ACC112 (cell line): ENCODE results near the gene CA6.
"Not testable (repeated sequence)": the region's sequence is repeated elsewhere in the genome, so short reads cannot be mapped to it uniquely, and the experiment has no call there.

ENCODE experiments used
- H2AFZ ChIP-seq: fragments of 200-600 bp; sonication (generic); one replicate; pipeline ENCODE4 v1.6.0; 2017; ENCODE audit warnings: antibody characterized with exemption, low read length; ENCODE audit not compliant: unreplicated experiment
- H3K27ac ChIP-seq: fragments of 200-600 bp; sonication (generic); 2 replicates; pipeline ENCODE4 v1.5.1; 2014; ENCODE audit warnings: low read depth, mild to moderate bottlenecking, antibody characterized with exemption, low read length, moderate library complexity
- H3K27me3 ChIP-seq: fragments of 200-600 bp; sonication (generic); 2 replicates; pipeline ENCODE4 v1.6.1; 2014; ENCODE audit warnings: mild to moderate bottlenecking, antibody characterized with exemption, low read length, moderate library complexity, mixed read lengths; ENCODE audit not compliant: insufficient read depth
- H3K36me3 ChIP-seq: fragments of 200-600 bp; sonication (generic); 2 replicates; pipeline ENCODE4 v1.6.1; 2016; ENCODE audit warnings: mild to moderate bottlenecking, antibody characterized with exemption, low read length, moderate library complexity, mixed read lengths; ENCODE audit not compliant: insufficient read depth
- H3K4me1 ChIP-seq: fragments of 200-600 bp; sonication (generic); one replicate; pipeline ENCODE4 v1.6.1; 2016; ENCODE audit warnings: low read length, mixed read lengths; ENCODE audit not compliant: insufficient read depth, unreplicated experiment, control insufficient read depth
- H3K4me3 ChIP-seq: fragments of 200-600 bp; sonication (generic); 2 replicates; pipeline ENCODE4 v1.5.1; 2014; ENCODE audit warnings: mild to moderate bottlenecking, low read depth, low read length
- H3K79me2 ChIP-seq: fragments of 200-600 bp; sonication (generic); one replicate; pipeline ENCODE4 v1.6.0; 2016; ENCODE audit warnings: low read length; ENCODE audit not compliant: control insufficient read depth, unreplicated experiment, insufficient read depth

Gene CA6

DNA sequence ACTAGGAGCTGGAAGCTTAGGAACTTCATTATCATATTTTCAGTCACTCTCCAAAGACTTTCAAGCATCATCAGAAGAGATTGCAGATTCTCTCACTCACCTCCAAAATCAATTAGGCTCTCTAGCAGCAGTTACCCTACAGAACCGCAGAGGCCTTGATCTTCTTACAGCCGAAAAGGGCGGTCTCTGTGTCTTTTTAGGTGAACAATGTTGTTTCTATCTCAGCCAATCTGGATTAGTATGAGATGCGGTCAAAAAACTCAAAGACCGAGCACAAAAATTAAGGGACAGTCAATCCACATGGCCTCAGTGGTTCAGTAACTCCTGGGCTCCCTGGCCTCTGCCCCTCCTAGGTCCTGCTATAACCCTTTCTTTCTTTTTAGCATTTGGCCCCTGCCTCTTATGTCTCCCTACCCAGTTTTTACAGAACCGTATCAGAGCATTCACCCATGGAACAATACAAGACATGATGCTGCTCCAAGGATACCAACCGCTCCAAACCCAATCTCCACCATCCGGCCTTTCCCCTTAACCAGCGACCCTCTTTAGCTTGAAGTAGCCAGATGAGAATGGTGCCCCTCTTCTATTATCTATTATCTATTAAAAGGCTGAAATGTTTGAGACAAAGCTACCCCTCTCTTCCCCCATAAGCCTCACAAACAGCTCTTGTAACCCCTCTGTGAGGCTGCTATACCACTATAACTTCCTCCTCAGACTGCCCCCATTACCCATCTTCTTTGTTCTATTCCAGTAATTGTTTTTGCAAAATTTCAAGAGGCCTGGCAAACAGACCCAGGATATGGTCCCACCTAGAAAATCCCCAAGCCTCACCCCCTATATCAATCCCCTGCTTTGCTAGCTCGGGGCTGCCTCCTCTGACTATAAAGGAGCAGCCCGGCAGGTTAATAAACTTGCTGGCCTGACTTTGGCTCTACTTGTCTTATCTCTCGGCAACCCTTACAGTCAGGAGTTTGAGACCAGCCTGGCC is 18.7 kb upstream of the CA6 start:
- H3K4me1 ChIP-seq, result no peaks in the 10 kb centered on the region
- H3K79me2 ChIP-seq, result no peaks in the 10 kb centered on the region
- no peak overlapping the region for H2AFZ ChIP-seq
- no peaks in the 10 kb centered on the region for H3K36me3 ChIP-seq
- no peak overlapping the region for H3K27ac ChIP-seq
- H3K27me3 ChIP-seq, result peaks cover 9% of the 10 kb centered on the region; the same call in 1 of the 2 replicates
- H3K4me3 ChIP-seq, result no peak overlapping the region

DNA sequence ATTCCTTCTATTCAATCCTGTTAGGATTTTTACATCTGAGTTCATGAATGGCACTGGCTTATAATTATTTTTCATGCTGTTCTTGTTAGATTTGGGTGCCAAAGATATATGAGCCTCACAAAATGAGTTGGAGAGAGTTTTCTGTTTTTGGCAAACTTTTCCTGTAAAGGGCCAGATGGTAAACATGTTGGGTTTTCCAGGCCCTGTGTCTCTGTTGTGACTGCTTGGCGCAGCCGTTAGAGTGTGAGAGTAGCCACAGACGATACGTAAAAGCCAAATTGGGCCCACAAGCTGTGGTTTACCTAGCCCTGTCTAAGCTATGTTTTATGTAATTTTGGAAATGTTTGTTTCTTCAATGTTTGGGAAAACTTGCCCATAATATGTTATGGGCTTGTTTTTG is 15.6 kb upstream of the CA6 start:
- no peak overlapping the region for H3K27ac ChIP-seq
- H2AFZ ChIP-seq, result no peak overlapping the region
- H3K79me2 ChIP-seq, result no peaks in the 10 kb centered on the region
- peaks cover 9% of the 10 kb centered on the region; the same call in 1 of the 2 replicates for H3K27me3 ChIP-seq
- H3K4me1 ChIP-seq, result no peaks in the 10 kb centered on the region
- no peaks in the 10 kb centered on the region for H3K36me3 ChIP-seq
- H3K4me3 ChIP-seq, result no peak overlapping the region

DNA sequence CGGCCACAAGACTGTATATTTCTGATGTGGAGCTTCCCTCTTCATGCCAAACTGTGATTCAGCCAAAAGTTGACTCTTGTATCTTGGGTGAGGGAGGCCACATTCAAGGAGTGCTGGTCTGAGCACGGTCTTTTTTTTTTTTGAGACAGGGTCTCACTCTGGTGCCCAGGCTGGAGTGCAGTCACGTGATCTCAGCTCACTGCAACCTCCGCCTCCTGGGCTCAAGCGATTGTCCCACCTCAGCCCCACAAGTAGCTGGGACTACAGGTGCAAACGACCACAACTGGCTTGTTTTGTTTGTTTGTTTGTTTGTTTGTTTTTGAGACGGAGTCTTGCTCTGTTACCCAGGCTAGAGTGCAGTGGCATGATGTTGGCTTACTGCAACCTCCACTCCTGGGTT is 8.6 kb upstream of the CA6 start:
- H3K27ac ChIP-seq, H3K27me3 ChIP-seq, H3K4me3 ChIP-seq, H3K4me1 ChIP-seq, H2AFZ ChIP-seq, H3K79me2 ChIP-seq, H3K36me3 ChIP-seq: not testable (repeated sequence)

DNA sequence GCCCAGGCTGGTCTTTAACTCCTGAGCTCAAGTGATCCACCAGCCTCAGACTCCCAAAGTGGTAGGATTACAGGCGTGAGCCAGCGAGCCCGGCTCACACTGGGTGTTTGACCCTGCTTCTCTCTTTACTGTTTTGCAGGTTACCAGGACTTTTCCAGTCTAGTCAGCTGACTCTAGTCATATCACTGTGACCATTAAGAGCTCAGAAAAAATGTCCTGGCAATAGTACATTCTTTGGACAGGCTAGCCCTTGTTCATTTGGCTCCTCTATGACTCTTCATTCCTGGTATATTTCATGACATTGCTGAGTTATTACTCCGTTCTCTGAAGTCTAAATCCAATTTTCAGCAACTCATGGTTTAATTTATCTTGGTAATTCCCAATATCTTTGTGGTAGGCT is 8.0 kb upstream of the CA6 start:
- no peak overlapping the region for H2AFZ ChIP-seq
- H3K27ac ChIP-seq, result no peak overlapping the region
- H3K27me3 ChIP-seq, result no peaks in the 10 kb centered on the region
- no peaks in the 10 kb centered on the region for H3K79me2 ChIP-seq
- H3K36me3 ChIP-seq, result no peaks in the 10 kb centered on the region
- no peak overlapping the region for H3K4me3 ChIP-seq
- peaks cover 5% of the 10 kb centered on the region for H3K4me1 ChIP-seq

DNA sequence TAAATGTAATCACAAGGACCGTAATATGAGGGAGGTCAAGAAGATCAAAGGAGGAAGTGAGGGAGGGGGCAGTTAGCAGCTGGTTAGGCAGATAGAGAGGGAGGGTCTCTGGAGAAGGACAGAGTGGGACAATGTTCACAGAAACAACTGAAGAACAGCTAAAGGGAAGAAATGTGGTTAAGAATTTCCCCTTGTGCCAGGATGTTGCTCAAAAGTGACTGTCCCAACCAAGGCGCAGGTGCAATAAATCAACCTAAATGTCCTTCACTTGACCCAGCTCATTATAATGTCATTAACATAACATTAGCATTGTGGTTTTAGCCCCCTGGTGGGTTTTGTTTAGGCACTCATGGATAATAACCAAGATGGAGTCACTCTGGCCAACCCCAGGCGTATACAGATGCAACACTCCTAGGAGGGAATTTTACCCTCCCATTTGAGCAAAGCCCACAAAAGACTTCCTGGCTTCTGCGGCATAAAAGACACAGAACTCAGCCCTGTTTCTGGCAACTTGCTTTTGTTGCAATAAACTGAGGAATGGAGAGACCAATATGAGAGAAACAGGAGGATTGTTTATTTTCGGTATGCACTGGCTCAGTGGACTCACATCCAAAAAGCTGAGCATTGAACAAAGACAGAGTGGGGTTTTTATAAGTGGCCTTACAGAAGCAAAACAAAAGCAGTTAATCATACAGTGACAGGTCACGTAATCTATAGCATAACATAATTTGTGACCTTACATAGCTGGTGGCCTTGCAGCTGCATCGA is 7.3 kb upstream of the CA6 start:
- Histone ChIP-seq H3K79me2 (no peaks in the 10 kb centered on the region), H3K36me3 (no peaks in the 10 kb centered on the region), H3K27me3 (no peaks in the 10 kb centered on the region), H3K27ac (no peak overlapping the region), H3K4me1 (peaks cover 5% of the 10 kb centered on the region), H2AFZ (no peak overlapping the region), H3K4me3 (no peak overlapping the region)

DNA sequence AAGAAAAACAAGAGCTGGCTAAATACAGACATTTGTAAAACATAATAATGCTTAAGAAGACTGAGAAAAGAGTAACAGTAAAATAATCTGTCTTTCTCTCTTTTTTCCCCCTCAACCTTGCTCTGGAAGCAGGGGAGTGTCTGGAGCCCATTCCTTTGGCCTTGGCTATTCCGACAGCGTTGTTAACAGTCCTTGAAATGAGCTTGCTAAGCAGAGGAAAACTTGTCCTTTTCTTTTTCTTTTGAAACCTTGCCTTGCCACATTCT is 6.7 kb upstream of the CA6 start:
- no peak overlapping the region for H3K27ac ChIP-seq

DNA sequence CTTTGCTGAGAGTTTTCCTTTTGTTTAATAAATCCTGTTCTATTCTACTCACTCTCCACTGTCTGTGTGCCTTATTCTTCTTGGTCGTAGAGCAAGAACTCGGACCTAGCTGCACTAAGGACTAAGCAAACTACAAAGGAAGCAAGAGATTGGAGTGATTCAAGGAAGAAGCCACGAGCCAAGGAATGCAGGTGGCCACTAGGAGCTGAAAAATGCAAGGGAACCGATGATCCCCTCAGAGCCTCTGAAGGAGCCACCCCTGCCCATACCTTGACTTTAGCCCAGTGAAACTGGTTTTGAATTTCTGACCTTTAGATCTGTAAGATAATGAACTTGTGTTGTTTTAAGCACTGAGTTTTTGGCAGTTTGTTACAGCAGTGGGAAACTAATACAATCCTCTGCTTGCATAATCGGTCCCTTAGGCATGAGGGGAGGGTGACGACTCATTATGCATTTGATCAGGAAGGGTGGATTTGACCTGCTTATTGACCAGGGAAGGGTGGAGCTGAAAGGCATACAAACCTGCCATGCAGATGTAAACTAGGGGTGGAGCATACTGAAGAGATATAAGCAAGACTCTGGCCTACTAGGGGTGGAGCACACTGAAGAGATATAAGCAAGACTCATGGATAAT is 6.2 kb upstream of the CA6 start:
- H3K4me1 ChIP-seq, result peaks cover 5% of the 10 kb centered on the region
- H3K27ac ChIP-seq, result no peak overlapping the region
- no peaks in the 10 kb centered on the region for H3K79me2 ChIP-seq
- H2AFZ ChIP-seq, result no peak overlapping the region
- H3K4me3 ChIP-seq, result no peak overlapping the region
- H3K27me3 ChIP-seq, result no peaks in the 10 kb centered on the region
- H3K36me3 ChIP-seq, result no peaks in the 10 kb centered on the region

More for the DNA sequence above, 6.7 kb upstream of the CA6 start:
- H3K4me3 ChIP-seq, result no peak overlapping the region
- no peak overlapping the region for H2AFZ ChIP-seq
- H3K27me3 ChIP-seq, result no peaks in the 10 kb centered on the region
- H3K79me2 ChIP-seq, result no peaks in the 10 kb centered on the region
- no peaks in the 10 kb centered on the region for H3K36me3 ChIP-seq
- H3K4me1 ChIP-seq, result peaks cover 5% of the 10 kb centered on the region

DNA sequence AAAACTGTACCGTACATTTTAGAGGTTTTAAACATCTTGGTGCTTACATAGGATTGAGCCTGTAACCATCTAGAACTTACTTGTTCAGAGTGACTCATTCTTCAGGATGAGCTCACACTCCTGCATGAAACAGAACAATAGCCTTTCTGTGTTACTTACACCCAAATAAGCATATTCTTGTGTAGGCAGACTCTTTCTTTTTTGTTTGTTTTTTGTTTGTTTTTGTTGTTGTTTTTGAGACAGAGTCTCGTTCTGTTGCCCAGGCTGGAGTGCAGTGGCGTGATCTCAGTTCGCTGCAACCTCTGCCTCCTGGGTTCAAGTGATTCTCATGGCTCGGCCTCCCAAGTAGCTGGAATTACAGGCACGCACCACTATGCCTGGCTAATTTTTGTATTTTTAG is 3.8 kb upstream of the CA6 start:
- Histone ChIP-seq H3K4me3 (no peak overlapping the region), H3K27me3 (no peaks in the 10 kb centered on the region)

DNA sequence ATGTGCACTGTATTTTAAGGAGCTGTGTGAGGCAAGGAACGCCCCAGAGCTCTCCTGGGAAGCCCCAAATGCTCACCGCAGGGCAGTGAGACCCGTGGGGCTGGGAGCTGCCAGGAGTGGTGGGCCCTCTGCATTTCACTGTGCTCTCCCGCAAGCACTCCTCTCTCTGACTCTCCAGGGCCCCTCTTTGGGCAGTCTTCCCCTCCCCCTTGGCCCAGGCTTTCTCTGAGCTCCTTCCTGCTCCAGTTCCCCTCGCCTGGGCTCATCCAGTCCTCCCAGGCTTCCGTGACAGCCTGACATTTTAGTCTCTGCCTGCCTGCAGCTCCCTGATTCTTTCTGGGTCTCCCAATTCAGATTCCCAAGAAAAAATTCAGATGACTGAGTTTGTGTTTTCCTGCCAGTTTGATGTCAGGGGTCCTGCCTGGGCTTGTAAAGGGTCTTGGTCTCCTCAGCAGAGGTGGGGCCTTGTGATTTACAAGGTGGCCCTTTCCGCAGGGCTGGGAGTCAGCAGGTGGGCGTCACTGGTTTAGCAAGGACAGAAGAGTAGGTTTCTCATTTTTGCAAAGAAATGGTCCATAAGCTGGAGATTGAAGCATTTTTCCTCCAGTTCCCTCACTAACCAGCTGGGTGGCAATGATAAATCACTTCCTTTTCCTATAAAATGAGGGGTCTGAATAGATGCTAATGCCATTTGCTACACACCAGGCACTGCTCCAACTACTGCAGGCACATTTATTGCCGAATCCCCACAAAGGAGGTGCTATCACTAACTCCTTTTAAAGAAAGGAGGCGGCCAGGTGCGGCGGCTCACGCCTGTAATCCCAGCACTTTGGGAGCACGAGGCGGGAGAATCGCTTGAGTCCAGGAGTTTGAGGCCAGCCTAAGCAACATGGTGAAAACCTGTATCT is 1.9 kb upstream of the CA6 start:
- Histone ChIP-seq H3K27ac (no peak overlapping the region), H3K4me1 (peaks cover 5% of the 10 kb centered on the region), H3K79me2 (no peaks in the 10 kb centered on the region), H2AFZ (no peak overlapping the region), H3K36me3 (no peaks in the 10 kb centered on the region), H3K4me3 (no peak overlapping the region), H3K27me3 (no peaks in the 10 kb centered on the region)

More for the DNA sequence above, 3.8 kb upstream of the CA6 start:
- no peaks in the 10 kb centered on the region for H3K36me3 ChIP-seq
- H3K27ac ChIP-seq, result no peak overlapping the region
- no peak overlapping the region for H2AFZ ChIP-seq
- peaks cover 5% of the 10 kb centered on the region for H3K4me1 ChIP-seq
- no peaks in the 10 kb centered on the region for H3K79me2 ChIP-seq

DNA sequence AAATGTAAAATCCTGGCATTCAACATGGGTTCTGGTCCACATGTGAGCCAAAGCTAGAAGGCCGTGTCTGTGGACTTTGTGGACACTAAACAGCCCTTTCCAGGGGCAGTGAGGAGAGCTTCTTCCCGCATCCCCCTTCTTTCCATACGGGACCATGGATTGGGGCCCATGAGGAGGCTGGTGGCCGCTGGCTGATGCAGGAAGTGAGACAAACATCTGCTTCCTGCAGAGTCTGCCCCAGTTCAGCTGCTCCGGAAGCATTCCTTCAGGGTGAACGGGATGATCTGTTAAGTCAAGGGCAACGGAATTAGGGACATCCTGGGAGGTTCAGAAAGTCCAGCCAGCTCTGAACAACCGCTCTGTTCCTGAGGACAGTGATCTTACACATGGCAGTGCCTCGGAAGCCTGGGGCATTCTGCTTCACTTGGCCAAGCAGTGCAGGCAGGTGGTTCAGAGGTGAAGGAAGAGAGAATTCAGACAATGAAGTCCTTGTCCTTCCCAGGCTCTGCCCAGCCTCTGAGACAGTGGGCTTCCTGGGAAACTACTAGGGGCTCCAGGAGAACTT is 1.5 kb downstream of the CA6 start:
- no peaks in the 10 kb centered on the region for H3K79me2 ChIP-seq
- no peaks in the 10 kb centered on the region for H3K27me3 ChIP-seq
- no peaks in the 10 kb centered on the region for H3K36me3 ChIP-seq
- no peak overlapping the region for H2AFZ ChIP-seq
- no peaks in the 10 kb centered on the region for H3K4me1 ChIP-seq
- H3K4me3 ChIP-seq, result no peak overlapping the region
- H3K27ac ChIP-seq, result no peak overlapping the region
